NB4 (cell line): ENCODE results near the gene SIKE1.

Experiments
- CTCF ChIP-seq: IDR thresholded peaks from one replicate; pipeline ENCODE4 v1.5.1; 2012; ENCODE audit warnings: low read depth, low read length
- POLR2A ChIP-seq: IDR thresholded peaks from 2 replicates; pipeline ENCODE4 v1.6.1; 2011; ENCODE audit warnings: mild to moderate bottlenecking; ENCODE audit not compliant: insufficient read length; ENCODE audit errors: extremely low read depth

GRCh38 chr1:114725230-114725629 is 55.3 kb downstream of the SIKE1 start:
- TF ChIP-seq CTCF (no peak), POLR2A (no peak)
